ENCODE results near the gene OR6K3.

Gene OR6K3

DNA sequence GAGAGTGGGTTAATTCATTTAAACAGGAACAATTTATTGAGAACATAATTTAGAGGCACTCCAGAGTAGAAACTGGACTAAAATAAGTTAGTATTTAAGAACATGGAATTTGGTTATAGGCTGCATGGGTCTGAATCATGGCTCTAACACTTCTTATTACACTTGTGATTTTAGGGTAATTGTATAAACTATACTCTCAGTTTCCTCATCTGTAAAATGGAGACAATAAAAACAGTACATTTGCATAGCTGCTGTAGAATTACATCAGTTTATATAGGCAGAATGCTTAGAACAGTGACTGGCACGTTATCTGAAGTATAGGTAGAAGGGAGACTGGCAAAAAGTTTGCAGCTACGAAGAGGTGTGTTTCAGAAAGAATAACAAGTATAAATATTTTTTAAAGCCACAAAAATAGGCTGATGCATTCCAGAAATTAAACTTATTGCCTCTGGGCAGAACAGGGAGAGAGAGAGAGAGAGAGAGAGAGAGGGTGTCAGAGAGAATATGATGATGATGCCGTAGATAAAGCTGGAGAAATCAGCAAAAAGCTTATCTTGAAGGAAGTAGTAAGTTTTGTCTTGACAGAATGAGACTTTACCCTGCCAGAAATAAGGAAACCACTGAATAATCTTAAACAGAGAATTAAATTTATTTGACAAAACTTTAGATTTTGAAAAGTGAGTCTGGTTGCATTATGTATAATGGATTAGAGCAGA is 8.1 kb upstream of the OR6K3 start:
- TF ChIP-seq, protein P1, sequence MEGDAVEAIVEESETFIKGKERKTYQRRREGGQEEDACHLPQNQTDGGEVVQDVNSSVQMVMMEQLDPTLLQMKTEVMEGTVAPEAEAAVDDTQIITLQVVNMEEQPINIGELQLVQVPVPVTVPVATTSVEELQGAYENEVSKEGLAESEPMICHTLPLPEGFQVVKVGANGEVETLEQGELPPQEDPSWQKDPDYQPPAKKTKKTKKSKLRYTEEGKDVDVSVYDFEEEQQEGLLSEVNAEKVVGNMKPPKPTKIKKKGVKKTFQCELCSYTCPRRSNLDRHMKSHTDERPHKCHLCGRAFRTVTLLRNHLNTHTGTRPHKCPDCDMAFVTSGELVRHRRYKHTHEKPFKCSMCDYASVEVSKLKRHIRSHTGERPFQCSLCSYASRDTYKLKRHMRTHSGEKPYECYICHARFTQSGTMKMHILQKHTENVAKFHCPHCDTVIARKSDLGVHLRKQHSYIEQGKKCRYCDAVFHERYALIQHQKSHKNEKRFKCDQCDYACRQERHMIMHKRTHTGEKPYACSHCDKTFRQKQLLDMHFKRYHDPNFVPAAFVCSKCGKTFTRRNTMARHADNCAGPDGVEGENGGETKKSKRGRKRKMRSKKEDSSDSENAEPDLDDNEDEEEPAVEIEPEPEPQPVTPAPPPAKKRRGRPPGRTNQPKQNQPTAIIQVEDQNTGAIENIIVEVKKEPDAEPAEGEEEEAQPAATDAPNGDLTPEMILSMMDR (conservative IDR thresholded peaks at IDR 0.05): no peak
- no peak overlapping the region for H3K27ac ChIP-seq

DNA sequence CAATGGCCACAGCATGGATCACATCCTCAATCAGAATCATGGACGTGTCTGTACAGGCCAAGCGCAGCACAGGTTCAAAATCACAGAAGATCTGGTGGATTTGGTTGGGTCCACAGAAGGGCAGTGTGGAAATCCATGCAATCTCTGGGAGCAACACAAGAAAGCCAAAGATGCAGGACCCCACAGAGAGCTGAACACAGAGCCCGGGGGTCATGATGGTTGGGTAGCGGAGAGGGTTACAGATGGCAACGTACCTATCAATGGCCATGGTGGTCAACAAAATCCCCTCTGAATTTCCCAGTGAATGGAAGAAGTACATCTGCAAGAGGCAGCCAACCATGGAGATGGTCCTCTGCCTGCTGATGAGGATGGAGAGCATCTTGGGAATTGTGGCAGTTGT is 3.9 kb upstream of the OR6K3 start:
- H3K27ac ChIP-seq: no peak overlapping the region
- TF ChIP-seq, protein P1 (conservative IDR thresholded peaks at IDR 0.05): no peak

DNA sequence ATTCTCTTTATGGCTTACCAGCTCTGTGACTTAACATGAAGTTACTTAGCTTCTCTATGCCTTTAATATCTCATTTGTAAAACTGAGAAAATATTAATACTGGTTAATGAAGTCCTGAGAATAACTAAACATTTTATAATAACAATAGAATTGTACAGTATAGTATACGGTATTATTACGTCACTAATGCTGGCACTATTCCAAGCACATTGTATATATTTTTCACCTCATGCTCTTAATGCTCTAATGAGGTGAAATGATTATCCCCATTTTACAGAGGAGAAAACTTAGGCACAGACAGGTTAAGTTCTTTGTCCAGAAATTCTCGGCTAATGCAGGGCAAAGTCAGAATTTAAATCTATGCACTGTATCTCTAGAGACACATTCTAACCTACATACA is 856 bp downstream of the OR6K3 start:
- TF ChIP-seq, protein P1 (conservative IDR thresholded peaks at IDR 0.05): no peak
- no peak overlapping the region for H3K27ac ChIP-seq

DNA sequence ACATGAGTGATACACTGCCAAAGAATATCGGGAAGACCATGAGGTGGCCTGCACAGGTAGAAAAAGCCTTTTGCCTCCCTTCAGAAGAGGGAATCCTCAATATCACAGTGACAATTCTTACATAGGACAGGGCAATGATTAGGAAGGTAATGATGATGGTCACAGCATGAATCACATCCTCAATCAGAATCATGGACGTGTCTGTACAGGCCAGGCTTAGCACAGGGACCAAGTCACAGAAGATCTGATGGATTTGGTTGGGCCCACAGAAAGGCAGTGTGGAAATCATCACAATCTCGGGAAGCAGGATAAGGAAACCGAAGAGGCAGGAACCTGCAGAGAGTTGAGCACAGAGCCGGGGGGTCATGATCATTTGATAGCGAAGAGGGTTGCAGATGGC is 3.2 kb downstream of the OR6K3 start:
- TF ChIP-seq, protein P1 (conservative IDR thresholded peaks at IDR 0.05): no peak
- H3K27ac ChIP-seq: no peak overlapping the region

DNA sequence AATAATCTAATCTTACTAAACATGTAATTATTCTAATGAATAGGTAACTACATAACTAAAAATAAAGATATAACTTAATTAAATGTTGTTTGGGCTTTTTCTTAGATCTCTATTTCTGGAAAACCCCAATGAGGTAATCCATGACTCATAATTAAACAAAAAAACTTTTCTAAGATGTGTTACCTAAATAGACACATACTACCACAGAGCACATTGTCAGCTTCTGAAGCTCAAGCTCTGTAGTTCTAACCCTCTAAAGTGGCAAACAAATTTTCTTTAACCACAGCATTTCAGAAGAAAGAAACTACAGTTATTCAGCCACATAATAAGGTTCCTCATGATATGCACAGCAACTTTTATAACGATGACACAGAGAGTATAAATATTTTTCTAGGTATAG is 4.2 kb downstream of the OR6K3 start:
- TF ChIP-seq, protein P1 (conservative IDR thresholded peaks at IDR 0.05): no peak

DNA sequence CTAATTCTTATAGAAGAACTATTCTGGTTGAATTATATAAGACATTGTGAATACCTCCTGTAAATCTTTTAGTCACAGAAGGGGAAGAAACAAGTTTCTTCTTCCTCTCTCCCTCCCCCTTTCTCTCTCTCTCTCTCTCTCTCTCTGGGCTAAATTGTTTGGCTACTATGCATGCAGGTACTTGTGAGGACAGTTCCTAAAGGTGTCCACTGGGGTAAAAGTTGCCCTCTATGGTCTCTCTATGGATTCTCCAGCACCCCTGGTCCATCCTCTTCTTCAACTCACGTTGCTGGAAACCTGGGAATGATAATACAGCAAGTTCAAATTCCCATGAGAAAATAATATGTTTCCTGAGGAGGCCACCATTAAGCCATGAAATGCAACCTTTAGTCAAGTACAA is 5.8 kb downstream of the OR6K3 start:
- no peak overlapping the region for H3K27ac ChIP-seq
- TF ChIP-seq, protein P1 (conservative IDR thresholded peaks at IDR 0.05): no peak

More for the DNA sequence above, 4.2 kb downstream of the OR6K3 start:
- no peak overlapping the region for H3K27ac ChIP-seq

DNA sequence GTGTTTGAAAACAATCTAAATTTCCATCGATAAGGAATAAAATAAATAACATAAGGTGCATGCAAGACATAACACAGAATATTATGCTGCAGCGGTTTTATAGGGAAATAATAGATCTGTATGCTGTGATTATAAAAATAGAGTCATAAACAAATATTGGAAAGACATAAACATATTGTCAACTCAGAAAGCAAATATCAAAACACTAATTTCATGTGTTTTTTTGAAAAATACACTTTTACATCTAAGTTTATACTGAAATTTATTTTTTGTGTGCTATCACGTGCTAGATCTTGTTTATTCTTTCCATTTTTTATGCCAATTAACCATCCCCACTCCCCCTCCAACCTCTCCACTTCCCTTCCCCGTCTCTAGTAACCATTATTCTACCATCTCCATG is 9.4 kb downstream of the OR6K3 start:
- no peak overlapping the region for H3K27ac ChIP-seq
- TF ChIP-seq, protein P1 (conservative IDR thresholded peaks at IDR 0.05): no peak

Data from VCaP (cell line).